Stomach (tissue), 4 donors: ENCODE measurements around the gene RAP2A.

Source experiments
- CTCF ChIP-seq, 7 experiments: fragments of 450-650 bp in 4 of 7; fragments of 200-600 bp in 3 of 7; sonication (generic) in 3 of 7; IDR thresholded peaks; one replicate each; pipeline ENCODE4 v1.5.1; 2016 to 2019; ENCODE audit warnings: antibody characterized with exemption in 7 of 7, control low read depth in 2 of 7, mild to moderate bottlenecking in 1 of 7
- EP300 ChIP-seq: sonication (generic); formaldehyde crosslinking; IDR thresholded peaks from one replicate; pipeline ENCODE4 v1.6.1; 2017; ENCODE audit warnings: antibody characterized with exemption
- POLR2A ChIP-seq, 4 donors: fragments of 450-650 bp; IDR thresholded peaks; one replicate each; pipeline ENCODE4 v1.6.1; 2016; ENCODE audit warnings: antibody characterized with exemption in 4 of 4, control low read depth in 2 of 4, mild to moderate bottlenecking in 1 of 4, moderate library complexity in 1 of 4
- POLR2AphosphoS5 ChIP-seq, 3 donors: sonication (generic); formaldehyde crosslinking; IDR thresholded peaks; one replicate each; pipeline ENCODE4 v1.6.1; 2016; ENCODE audit warnings: antibody characterized with exemption in 3 of 3

GRCh38 chr13:97466722-97467121 lies 32.8 kb downstream of the RAP2A start:
- TF ChIP-seq CTCF (IDR thresholded peaks at IDR 0.05) (no peak), POLR2AphosphoS5 (IDR thresholded peaks at IDR 0.05) (no peak), POLR2A (IDR thresholded peaks at IDR 0.05) (no peak), EP300 (no peak)
